Nucleus accumbens (tissue), 56 donors: ENCODE data around the gene CMPK2.
"Not testable (repeated sequence)": the region's sequence is repeated elsewhere in the genome, so short reads cannot be mapped to it uniquely, and the experiment has no call there.

ENCODE experiments used
- DNase-seq, 56 donors: peaks; one replicate each; lab custom pipeline; 2025; lab: John Stamatoyannopoulos, UW

CMPK2 gene

DNA sequence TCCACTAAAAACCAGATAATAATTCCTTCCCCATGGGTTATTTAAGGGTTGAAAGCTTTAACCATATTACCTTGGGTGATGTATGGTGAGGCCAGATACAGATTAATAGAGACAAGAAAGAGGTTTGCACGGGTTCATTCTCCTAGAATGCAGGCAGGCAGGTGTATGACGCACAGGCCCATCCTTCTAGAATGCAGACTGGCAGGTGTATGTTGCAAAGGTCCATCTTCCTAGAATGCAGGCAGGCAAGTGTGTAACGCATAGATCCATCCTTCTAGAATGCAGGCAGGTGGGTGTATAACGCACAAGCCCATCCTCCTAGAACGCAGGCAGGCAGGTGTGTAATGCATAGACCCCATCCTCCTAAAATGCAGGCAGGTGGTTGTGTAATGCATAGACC is 15.8 kb upstream of the CMPK2 start:
- DNase-seq: no peak

DNA sequence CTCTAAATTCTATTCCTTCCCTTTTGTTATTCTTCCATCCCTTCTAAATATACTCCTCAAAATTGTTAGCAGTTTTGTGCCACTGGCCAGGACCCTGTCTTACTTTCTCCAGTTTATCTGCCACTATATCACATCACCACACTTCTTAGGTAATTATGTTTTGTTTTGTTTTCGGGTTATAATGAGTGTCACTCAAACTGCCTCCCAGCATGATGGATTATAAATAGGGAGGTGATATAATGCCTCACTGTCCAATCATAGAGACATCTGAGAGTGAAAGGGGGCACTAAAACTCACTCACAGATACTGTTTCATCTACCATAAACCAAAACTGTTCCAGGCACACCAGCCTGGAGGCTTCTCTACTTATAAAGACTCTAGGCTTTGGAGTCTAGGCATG is 15.3 kb upstream of the CMPK2 start:
- no peak for DNase-seq

- DNase-seq: no peak
Measured at GRCh38 chr2:6880200-6880733, 14.6 kb upstream of the CMPK2 start.

GRCh38 chr2:6879011-6879410 is 13.3 kb upstream of the CMPK2 start:
- DNase-seq: no peak

DNA sequence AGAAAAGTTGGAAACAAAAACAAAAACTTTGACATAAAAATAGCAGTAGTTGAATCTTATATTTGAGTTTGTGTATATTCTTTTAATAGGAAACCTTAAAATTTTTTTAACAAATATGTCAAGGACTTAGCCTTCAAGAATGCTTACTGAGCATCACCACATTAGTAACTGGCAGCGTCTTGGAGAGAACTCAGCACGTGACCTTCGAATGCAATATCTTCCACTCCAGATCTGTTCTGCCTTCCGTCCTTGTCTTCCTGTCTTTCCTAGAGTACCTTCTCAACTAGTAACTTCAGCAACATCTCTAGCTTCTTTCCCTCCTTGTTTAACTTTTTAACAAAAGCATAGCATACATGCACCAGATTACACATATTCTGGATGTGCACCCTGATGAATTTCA is 12.8 kb upstream of the CMPK2 start:
- DNase-seq: no peak

DNA sequence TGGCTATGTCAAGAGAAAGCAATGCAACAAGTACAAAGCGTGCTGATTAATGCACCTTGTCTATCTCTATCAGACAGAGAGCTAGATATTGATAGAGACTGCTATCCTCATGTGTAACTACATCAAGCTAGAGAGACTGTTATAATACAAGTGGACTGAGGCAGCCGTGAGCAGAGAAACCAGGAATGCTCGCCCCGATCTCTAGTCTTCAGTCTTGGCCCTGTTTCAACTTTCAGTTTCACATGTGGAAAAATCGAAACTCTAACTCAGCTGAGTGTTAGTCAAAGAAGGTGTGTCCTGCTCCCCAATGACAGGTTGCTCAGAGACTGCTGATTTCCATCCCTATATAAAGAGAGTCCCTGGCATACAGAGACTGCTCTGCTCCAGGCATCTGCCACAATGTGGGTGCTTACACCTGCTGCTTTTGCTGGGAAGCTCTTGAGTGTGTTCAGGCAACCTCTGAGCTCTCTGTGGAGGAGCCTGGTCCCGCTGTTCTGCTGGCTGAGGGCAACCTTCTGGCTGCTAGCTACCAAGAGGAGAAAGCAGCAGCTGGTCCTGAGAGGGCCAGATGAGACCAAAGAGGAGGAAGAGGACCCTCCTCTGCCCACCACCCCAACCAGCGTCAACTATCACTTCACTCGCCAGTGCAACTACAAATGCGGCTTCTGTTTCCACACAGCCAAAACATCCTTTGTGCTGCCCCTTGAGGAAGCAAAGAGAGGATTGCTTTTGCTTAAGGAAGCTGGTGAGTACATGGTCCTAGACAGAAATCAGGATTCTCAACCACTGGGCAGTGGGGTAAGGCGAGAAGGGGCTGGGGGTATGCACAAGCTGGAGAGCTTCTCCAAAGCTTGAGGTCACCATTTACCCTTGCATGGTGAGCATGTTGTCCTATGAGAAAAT is 11.9 kb upstream of the CMPK2 start, which contains the start of gene RSAD2:
RSAD2 (plus strand) TSS at position 376 of the 903 bp plus-strand sequence; CDS start at position 400, 24 bp downstream.
- peak in 13 of 56 donors; percentile 2 to 53 (median 7) for DNase-seq

DNA sequence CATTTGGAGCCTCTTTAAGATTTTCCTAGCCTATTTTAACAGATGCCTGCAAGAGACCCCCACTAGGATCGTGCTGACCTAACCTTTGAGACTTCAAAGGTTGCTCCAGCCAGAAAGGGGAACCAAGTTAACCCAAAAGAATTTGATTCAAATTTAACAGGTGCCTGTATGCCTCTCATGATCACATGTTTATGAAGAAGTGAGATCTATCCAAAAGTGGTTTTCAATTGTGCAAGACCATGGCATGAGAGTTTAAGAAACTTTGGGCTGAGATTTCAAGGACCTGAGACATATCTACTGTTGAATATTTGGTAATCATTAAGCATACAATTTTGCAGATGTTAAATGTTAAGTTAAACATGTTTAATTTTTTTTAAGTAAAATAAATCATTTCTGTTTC is 10.6 kb upstream of the CMPK2 start:
- DNase-seq: no peak

GRCh38 chr2:6874032-6874431 is 8.3 kb upstream of the CMPK2 start:
- DNase-seq: no peak

DNA sequence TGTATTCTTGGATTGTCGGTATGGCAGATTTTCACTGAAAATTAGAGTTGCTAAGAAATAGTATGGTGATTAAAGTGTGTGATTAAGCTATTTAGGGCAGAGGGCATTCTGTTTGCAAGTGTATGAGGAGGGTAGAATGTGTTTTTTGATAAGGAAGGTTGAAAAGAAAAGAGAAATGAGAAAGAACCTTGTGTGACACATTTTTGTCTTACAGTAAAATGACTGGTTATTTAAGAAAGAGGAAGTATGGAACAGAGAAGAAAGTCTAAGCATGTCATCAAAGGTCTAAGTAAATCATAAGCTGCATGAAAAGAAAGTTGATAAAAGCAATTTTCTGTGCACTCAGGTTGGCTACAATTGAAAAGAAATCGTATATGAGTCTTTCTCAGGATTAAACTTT is 6.7 kb upstream of the CMPK2 start:
- DNase-seq: no peak

DNA sequence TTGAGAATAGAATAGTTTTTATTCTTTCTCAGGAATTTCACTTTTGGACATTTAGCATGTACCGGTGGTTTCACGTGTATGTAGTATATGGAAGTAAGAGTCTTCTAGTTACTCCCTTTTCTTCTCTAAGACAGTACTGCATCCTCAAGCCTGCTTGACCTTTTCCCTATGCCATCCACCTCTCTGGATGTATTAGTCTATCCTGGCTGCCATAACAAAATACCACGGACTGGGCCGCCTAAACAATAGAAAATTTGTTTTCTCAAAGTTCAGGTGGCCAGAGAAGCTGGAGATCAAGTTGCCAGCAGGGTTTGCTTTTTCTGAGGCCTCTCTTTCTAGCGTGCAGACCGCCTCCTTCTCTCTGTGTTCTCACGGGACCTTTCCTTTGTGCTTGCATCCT is 1.3 kb upstream of the CMPK2 start:
- no peak for DNase-seq

DNA sequence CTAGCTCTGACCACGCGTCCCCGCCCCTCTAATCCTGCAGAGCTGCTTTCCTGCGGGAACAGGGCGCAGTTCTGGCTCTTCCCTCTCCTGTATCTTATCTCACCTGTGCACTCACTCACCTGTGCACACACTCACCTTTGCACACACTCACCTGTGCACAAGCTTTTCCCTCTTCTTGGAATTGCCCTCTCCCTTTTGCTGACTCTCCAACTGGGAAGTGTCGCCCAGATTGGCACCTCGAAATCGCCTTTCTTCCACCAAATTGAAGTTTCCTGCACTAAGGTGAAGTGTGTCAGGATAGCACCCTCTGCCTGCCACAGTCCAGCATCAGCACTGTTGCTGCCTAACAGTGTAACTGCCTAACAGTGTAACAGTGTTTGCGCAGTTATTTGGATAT is 566 bp upstream of the CMPK2 start:
- DNase-seq: peak in 27 of 56 donors; percentile 1 to 56 (median 26)

DNA sequence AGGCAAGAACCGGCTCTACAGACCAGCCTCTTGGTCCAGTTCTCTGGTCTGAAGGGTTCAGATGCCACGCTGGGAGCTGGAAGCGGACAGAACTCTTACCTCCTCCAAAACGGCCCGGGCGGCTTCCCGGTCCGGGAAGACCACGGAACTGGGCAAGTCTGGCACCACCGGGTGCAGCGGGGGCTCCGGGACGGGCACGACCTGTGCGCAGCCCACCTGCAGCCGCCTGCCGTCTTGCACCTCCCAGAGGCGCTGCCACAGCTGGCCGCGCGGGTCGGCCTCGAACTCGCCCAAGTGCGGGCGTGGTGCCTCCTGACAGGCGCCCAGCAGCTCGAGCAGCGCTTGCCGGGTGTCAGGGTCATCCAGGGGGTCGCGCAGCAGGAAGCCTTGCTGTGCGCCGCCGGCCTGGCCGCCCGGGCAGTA is 773 bp downstream of the CMPK2 start:
- peak in 6 of 56 donors; percentile 16 to 47 (median 34) for DNase-seq

- no peak for DNase-seq
Measured at GRCh38 chr2:6864231-6864754, 1.4 kb downstream of the CMPK2 start.

- DNase-seq: peak in 2 of 56 donors; percentile 3 to 7
Measured at GRCh38 chr2:6863792-6864191, 1.9 kb downstream of the CMPK2 start.

GRCh38 chr2:6860296-6860695 is 5.4 kb downstream of the CMPK2 start:
- no peak for DNase-seq

DNA sequence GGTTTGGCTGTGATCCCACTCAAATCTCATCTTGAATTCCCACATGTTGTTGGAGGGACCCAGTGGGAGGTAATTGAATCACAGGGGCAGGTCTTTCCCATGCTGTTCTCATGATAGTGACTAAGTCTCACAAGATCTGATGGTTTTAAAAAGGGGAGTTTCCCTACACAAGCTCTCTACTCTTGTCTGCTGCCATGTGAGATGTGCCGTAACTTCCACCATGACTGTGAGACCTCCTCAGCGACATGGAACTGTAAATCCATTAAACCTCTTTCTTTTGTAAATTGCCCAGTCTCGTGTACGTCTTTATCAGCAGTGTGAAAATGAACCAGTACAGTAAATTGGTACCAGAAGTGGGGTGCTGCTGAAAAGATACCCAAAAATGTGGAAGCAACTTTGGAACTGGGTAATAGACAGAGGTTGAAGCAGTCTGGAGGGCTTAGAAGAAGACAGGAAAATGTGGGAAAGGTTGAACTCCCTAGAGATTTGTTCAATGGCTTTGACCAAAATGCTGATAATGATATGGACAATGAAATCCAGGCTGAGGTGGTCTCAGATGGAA is 7.2 kb downstream of the CMPK2 start:
- not testable (repeated sequence) for DNase-seq

DNA sequence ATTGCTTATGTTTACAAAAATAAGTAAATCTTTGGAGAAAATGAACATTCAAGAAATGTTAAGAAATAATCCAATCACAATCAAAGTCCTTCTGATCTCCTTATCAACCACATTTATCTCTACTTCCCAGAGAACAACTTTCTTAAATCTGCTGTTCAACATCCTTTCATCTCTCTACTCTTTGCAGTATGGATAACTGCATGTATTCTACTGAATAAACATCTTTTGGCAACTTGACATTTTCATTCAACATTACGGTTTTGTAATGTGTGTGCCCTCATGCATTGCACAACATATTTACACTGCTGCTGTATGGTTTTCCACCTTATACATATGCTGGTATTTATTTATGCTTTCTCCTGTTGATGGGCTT is 9.2 kb downstream of the CMPK2 start:
- no peak for DNase-seq

DNA sequence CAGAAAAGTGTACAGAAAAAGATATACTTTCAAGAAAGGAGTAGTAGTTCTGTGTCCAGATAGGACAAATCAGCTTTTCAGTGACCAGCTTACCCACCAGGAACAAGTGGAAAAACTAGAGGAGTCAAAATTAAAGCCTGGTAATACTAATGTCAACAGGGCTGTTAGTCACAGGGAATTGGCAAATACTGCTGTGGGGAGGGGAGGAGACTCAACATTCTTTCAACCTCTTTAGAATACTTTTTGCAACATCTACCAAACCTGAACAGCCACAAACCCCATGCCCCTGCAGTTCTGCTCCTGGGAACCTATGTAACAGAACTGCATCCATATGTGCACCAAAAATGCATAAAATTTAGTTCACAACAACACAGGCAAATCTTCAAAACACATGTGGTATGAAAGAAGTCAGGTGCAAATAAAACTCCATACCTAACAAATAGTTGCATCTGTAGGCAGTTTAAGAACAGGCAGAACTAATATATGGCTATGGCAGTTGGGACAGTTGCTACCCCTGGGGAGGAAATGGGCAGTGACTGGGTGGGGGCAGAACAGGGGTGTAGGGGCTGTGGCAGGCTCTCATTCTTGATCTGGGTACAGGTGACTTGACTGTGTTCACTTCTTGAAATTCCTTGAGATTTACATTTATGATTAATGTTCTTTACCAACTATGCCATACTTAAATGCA is 9.7 kb downstream of the CMPK2 start:
- no peak for DNase-seq

DNA sequence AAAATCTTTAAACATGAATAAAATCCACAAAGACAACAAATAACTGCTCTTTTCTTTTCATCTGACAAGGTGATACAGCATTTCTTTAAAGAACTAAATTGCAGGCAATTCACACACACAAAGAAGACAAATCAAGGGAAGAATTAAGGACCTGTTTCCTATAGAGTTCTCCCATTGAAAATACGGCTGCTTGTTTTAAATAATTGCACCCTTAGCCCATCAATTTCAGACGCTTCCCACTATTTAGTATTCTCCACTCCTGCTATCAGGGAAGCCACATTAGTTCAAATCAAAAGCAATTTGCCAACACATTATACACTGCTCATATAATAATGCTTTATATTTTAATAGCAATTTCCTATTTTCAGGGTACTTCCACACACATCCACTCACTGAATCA is 11.3 kb downstream of the CMPK2 start:
- no peak for DNase-seq

GRCh38 chr2:6852195-6852594 is 13.5 kb downstream of the CMPK2 start:
- no peak for DNase-seq
